GM19023 (cell line): ENCODE measurements around the gene ZFP90.
"Not testable (repeated sequence)": the region's sequence is repeated elsewhere in the genome, so short reads cannot be mapped to it uniquely, and the experiment has no call there.

Experiments used
- ATAC-seq: cut with Tn5 transposase; IDR thresholded peaks from one replicate; pipeline ENCODE4 v1.9.1; 2021; ENCODE audit warnings: mild to moderate bottlenecking, moderate library complexity; ENCODE audit not compliant: unreplicated experiment

ZFP90 gene

DNA sequence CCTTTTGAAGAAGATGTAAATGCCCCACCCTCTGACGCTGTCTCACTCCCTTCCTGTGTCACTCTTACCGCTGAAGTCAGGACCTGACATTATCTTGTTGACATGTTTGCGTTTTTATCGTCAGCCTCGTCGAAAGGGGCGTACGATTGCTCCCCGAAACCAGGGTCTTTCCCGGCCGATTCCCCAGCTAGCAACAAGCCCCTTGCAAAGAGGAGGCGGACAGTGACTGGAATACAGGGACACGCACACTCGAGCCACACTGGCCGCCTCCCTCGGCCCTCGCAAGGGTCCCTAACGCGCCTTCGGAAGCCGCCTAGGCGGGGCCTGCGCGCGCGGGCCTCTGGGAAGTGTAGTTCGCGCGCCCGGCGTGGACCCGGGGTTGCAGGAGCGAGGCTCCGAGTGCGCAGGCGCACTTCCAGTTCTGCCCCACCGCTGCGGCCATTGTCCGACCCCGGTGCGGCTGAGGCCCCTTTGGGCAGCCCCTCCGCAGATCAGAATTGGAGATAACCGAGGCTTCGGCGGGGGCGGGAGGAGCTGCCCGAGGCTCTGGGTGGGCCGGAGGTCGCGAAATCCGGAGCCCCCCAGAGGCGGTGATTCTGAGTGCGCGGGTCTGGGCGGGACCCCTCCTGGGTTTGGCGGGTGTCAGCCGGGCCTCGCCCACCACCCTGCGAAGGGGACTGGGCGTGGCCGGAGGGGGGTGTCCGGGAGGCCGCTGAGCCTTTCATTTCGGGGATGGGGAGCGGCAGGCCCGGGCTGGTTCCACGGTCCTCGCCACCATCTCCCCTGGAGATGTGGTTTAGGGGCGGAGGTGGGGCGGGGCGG is at the start of gene ZFP90:
Gene ZFP90 (plus strand): TSS at position 412 of the 822 bp plus-strand sequence. CDS start 502 bp downstream, outside the sequence.
- ATAC-seq, result peak; percentile 88

DNA sequence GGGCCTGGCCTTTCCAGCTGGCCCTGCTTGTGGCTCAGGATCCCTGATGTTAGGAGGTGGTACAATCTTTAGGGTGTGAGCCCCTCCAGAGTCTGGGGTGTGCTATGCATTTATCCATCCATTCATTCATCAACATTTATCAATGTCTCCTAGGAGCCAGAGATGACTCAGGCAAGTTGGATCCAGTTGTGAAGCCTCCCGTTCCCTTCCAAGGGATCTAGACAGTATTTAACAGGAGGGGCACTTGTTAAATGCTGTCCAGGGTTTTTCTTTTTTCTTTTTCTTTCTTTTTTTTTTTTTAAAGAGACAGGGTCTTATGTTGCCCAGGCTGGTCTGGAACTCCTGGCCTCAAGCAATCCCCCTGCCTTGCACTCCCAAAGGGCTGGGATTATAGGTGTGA is 48.7 kb upstream of the ZFP90 start:
- no peak for ATAC-seq

DNA sequence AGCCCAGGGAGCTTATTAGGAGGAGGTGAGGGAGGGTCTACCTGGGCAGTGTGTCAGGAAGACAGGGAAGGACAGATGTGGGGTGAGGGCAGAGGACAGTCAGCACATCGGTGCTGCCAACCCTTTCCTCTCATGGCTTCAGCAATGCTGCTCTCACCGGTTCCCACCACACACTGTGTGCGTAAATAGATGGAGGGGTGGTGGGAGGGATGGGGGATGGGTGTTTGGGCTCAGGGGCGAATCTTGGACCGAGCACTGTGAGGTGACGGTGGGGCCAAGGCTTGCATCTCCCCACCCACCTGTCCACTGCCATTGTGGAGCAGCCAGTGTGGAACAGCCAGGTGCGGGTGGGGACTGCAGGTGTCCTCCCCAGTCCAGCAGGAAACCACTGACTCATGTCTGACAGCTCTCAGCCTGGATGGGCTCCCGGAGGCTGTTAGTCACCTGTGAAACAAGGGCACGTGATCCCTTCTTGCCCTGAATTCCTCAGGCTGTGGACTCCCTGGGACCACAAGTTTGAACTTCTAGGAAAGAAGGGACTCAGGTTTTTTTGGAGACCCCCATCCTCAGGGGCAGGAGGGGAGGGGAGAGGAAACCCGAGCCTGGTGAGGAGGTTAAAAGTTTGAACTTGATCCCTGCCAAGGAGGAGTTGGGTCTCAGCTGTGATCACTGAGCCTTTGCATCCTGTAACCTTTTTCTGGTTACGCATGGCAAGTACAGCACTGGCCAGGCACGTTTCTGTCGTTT is 48.1 kb upstream of the ZFP90 start:
- no peak for ATAC-seq

DNA sequence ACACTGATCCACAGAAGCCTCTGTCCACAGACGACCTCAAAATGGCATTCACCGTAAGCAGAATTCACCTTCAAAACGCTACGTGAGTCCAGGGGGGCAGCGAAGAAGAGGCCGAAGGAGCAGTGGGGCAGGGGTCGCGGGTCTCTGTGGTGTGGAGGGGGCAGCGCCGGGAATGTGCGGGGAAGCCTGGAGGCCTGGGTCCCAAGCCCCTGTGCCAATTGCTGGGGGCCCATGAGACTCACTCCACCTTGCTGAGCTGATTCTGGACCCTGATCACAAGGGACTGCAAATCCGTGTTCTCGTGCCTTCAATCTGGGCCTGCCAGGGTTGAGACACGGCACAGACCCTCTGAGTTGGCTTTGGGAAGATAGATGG is 47.5 kb upstream of the ZFP90 start:
- no peak for ATAC-seq

DNA sequence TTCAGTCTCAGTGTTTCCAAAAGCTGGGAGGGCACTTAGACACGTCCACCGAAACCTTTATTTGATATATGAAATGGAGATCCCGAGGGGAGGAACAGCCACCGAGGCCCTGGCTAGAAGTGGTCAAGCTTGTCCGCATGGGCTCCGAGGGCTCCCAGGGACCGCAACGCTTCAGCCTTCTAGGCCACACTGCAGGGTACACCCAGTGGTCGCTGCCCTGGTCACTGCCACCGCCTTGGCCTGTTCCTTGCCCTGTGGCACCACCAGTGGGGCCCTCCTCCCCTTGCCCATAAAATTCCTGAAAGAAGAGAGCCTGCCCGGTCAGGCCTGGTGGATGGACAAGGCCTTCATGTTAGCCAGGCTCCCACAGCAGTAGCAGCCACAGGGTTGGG is 46.9 kb upstream of the ZFP90 start:
- ATAC-seq, result no peak

DNA sequence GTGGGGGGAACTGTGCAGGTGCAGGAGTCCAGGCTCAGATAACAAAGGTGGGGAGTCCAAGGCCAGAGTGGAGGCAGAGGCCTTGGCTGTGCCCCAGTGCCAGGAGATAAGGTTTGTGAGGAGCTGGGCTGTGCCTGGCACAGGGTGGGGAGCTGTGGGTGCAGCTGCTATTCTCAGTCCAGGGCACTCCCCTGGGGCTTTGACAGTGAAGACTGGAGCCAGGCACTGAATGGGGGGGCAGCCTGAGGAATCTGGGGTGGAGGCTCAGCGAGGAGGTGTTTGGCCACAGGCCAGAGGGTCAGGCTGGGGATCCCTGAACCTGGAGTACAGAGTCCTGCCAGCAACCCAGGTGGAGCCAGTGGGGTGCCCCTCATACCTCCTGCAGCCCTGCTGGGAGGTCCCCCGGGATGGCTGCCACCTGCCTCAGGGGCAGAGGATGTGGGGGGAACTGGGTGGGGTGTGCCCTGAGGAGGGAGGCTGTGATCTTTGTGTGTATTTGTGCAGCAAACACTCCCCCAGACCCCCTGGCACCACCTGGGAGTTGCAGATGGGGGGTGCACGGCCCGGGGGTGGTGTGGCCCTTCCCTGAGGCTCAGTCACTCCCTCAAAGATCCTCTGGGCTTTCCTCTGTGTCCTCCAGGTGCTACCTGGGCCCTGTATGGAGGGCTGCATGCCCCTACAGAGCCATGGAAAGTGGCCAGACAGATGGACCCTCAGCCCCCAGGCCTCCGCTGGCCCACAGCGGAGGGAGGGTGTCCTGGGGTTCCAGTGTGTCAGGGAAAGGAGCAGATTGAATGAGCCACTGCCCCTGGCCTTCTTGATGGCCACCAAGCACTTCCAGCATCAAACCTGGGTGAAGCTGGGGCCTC is 46.3 kb upstream of the ZFP90 start:
- no peak for ATAC-seq

DNA sequence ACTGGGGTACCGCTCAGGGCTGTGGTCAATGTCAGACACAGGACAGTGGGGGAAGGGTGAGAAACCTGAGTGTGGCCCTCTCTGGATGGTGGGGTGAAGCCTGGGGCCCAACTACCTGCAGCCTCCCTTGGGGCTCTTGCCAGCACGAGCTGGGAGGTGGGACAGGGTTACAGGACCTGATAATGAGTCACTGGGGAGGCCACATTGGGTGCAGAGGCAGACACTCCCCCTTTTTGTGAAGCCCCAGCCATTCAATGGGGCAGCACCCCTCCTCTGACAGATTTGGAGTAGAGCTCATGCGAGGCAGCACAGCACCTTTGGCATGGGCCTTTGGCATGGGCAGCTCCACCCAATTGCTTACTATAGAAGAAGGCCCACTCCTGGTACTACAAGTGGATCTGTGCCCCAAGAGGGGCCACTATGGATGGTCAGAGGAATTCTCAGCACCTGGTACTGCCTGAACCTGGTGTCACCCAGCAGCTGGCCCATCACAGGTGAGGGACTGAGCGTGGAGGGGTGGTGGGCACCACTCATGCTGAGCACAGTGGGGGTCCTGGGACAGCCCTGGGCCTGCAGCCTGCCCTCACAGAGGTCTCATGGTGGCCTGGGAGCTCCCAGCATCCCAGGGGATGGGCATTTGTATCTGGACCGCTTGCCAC is 45.5 kb upstream of the ZFP90 start:
- no peak for ATAC-seq

DNA sequence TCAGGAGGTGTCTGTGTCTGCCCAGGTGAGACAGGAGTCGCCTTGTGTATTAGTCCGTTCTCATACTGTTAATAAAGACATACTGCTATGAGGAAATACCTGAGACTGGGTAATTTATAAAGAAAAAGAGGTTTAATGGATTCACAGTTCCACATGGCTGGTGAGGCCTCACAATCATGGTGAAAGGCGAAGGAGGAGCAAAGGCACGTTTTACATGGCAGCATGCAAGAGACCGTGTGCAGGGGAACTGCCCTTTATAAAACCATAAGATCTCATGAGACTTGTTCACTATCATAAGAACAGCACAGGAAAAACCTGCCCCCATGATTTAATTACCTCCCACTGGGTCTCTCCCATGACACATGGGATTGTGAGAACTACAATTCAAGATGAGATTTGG is 44.8 kb upstream of the ZFP90 start:
- ATAC-seq, result not testable (repeated sequence)

DNA sequence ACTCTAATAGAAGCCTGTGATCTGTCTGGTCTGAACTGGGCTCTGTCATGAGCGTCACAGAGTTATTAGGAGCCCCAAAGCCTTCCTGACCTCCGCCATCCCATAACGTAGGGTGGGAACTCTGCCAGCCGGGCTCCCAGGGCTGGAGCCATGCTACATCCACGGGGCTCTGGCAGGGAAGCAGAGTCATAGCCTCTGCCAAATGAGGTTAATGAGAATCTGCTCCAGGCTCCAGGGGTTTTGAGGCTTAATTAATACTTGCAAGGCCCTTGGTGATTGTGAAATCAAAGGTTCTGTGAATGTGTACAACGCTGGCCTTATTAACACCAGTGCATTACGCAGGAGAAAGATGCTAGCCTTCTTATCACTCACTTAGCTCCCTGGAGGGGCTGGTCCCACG is 42.4 kb upstream of the ZFP90 start:
- ATAC-seq, result no peak

DNA sequence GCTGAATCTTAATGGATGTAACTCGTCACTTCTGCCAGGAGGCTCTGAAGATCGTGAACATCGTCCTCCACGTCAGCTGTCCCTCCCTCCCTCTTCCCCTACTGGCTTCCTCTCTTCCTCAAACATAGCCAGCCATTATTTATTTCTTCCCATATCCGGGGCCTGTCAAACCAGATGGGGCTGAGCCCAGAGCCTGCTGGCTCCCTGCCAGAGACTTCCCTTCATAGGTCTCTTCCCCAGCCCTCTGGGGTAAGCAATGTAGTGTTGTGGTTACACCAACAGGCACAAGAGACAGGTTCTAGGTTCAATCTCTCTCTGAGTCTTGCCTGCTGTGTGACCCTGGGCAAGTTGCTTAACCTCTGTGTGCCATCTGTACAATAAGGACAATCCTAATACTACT is 40.1 kb upstream of the ZFP90 start:
- no peak for ATAC-seq

DNA sequence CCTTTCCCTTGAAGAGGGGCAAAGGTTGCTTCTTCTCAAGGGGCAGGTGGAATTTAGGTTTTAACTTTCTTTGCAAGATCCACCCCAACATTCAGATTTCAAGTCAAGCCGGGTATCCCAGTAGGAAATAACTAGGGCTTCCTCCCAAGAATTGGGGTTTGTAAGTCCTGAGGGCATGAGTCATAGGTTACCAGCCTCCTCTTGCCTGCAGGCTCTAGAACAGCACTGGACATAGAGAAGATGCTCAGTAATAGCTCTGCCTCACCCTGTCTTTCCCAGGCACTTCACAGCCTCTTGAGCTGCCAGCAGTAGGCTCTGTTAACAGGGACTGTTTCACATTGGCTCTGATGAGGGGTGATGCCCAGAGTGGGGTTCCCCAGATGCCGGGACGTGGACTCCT is 35.8 kb upstream of the ZFP90 start:
- no peak for ATAC-seq

DNA sequence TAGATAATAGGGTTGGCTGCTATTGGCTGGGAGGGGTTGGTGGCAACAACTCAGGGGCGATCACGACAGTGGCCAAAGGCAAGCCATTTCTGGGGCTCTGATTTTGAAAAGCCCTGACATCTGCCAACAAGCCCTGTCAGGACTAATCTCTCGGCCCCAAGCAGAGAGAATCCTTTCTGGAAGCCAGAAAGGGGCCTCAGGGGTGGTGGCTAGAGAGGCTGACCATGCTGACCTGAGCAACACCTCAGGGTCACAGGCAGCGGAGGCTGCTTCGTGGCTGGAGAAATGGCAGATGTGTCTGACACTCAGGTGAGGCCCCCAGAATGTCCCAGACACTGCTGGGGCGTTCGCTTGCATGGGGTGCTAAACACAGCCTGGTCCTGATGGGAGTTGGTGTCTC is 35.0 kb upstream of the ZFP90 start:
- no peak for ATAC-seq

DNA sequence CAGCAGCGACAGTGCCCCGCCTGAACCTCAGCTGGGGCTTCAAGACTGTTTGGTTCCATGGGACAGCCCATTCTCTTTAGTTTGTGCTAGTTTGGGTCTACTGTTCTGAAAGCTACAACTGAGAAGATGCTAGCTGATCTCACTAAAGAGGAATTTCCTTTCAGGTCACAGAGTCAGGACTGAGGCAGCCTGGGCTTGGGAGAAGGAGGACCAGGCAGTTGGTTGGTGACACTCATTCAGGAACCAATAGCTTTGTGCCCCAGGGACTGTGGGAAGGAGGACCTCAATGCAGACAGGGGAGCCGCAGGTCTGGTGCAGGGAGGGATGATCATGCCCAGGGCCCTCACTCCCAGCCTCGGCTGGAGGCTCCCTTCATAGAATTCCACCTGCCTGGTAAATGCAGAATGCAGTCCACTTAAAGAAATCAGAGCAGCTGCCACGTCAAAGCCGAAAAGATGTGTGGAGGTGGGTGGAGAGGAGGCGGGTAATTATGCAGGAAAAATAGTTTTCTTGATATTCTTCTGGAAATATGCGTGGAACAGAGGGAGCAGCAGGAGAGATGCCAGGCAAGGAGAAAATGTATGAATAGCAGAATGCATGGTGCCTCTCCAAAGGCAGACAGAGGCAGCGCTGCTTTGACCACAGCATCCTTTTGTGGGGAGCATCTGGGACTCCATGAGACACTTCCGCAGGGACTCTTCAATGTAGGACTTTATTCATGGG is 32.6 kb upstream of the ZFP90 start:
- no peak for ATAC-seq

DNA sequence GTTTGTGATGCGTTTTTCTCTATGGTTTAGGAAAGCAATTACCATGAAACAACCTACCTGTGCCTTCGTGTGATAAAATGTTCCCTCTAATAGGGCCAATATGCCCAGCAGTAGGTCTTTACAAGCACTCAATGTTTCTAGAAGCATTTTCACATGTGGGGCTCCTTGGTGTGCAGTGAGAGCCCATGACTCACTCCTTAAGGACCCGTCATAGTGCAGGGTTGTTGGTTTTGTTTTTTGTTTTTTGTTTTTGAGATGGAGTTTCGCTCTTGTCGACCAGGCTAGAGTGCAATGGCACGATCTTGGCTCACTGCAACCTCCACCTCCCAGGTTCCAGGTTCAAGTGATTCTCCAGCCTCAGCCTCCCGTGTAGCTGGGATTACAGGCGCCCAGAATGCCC is 31.1 kb upstream of the ZFP90 start:
- no peak for ATAC-seq

DNA sequence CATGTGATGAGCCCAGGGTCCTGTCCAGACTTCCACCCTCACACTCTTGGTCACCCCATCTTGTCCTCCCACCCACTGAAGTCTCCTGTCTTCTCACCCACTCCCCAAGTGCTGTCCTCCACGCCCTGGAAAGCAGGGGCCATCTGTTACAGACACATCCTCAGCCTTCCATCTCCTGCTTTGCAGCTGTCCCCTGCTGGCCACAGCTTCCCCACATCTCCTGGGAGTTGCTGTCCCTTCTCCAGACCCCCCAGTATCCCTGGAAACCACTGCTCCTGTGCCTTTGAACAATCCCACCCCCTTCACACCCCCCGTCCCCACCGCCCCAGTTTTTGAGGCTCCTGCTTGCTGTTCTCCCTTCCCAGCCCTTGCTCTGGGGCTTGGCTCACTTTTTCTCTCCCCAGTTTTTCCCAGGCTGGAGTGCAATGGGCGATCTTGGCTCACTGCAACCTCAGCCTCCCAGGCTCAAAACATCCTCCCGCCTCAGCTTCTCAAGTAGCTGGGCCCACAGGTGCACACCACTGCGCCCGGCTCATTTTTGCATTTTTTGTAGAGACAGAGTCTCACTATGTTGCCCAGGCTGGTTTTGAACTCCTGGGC is 30.4 kb upstream of the ZFP90 start:
- ATAC-seq, result no peak

DNA sequence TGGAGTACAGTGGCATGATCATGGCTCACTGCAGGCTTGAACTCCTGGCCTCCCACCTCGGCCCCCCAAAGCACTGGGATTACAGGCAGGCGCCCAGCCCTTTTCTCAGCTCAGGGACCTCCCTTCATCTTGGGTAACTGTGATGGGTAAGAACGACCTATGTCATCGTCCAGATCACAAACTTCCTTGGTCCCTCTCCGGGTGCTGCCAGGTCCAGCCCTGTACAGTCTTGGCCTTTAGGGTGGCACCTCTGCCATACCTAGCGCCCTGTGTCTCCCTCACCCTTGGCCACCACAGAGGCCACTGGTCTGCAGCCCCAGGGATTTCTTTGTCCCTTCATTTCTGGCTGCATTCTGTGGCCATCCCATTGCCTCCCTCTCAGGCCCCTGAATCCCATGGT is 29.7 kb upstream of the ZFP90 start:
- no peak for ATAC-seq

DNA sequence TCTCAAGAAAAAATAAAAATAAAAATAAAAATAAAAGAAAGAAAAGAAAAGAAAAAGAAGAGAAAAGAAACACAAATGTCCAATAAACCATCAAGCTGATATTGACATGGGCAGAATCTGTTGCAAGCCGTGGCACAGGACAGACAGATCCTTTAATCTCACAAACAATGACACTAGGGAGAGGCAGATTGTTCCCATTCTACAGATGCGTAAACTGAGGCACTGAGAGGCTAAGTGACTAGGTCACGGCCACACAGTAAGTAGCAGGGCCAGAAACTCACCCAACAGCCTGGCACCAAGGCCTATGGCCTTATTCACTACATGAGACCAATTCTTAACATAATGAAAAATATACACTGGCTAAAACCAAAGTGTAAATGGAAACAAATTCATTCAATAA is 28.3 kb upstream of the ZFP90 start:
- no peak for ATAC-seq

DNA sequence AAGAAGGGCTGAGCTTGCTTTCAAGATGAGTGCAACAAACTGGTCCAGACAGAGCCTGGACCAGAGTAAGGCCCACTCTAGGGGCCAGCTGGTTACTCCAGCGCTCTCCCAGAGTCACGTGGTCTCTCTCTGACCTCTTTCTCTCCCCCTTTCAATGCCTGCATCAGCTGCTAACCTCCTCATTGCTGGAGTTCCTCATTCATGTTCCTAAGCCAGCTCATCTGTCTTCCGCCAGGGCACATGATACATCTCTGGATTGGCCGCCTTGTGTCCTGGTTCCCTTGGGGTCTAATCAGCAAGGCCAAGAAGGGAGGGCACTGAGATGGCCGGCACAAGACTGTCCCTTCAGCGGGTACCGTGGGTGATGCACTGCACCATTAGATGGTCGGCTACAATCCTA is 26.9 kb upstream of the ZFP90 start:
- ATAC-seq, result no peak

DNA sequence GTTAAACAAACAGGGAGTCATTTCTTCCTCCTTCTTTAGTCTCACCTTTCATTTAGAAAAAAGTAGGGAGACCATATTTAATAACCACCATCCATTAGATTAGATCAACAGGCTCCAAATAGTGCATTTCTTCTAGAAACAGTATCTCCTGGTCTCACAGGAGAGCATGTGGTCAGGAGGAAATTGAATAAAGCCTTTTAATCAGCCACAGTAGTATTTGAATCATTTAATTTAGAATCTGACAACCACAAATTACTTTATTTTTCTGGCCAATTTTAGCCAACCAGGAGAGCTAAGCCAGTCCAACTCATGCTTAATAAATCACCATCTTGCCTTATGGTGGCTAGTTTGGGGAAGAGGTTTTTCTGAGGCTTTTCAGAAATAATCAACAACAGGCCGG is 26.3 kb upstream of the ZFP90 start:
- ATAC-seq, result no peak

DNA sequence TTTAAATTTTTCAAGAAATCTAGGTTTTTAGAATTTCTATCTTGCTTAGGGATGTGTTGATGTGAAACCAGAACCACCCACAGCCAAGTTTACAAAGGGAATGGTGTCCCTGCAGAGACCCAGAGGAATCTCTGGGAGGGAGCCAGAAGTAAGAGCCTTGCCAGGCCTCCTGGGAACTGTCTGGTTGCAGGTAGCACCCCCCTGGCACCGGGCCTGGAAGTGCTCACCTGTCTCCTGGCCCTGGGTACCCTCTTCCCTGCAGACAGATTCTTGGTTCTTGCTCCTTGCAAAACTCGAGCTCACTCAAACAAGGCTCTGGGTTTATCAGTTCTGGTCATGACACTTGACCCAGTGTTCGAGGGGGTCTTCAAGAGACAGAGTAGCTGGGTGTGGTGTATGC is 24.6 kb upstream of the ZFP90 start:
- ATAC-seq, result no peak
